HT-29 (cell line): ENCODE measurements around the gene CPSF2. TPM values are rescaled to one million over a fixed set of nuclear protein-coding genes. Genes with fewer than 3 reads are reported as not detected.

Source experiments
- total RNA-seq: library from RNA; depleted of rRNA; stranded (reverse); fragments of >200 nt; shearing (Covaris generic); gene quantifications from 2 replicates; pipeline ENCODE4 v1.2.3, GENCODE V29; 2014; rRNA removed

Gene CPSF2
- total RNA-seq, 1 experiment from 2014 or later, result 11.9 TPM

Other genes starting within 250 kb of the CPSF2 start
- not detected in 2 replicates for gene FBLN5, start 174.3 kb upstream of the CPSF2 start, total RNA-seq
- 7.1 and 11.1 TPM in 2 replicates for gene TRIP11, start 81.9 kb upstream of the CPSF2 start, total RNA-seq
- gene ATXN3, start 15.4 kb upstream of the CPSF2 start, total RNA-seq, result 7.5 and 13.7 TPM in 2 replicates
- 268 and 270 TPM in 2 replicates for gene NDUFB1, start 263 bp upstream of the CPSF2 start, total RNA-seq
- not detected in 2 replicates for gene SLC24A4, start 201.2 kb downstream of the CPSF2 start, total RNA-seq